BLaER1 treated with 17β-estradiol and CSF1 and Interleukin-3, amounts not matched to agents 10 nM and 100 nM (cell line): ENCODE data around the gene MPL.
"Not testable (repeated sequence)": the region's sequence is repeated elsewhere in the genome, so short reads cannot be mapped to it uniquely, and the experiment has no call there.

Experiments used
- H3K27ac ChIP-seq, 11 experiments: shearing (Covaris generic); formaldehyde crosslinking; 2 replicates each; pipeline ENCODE4 v1.8.1; 2022
- H3K27me3 ChIP-seq, 11 experiments: shearing (Covaris generic); formaldehyde crosslinking; 2 replicates each; pipeline ENCODE4 v1.8.1; 2022
- H3K36me3 ChIP-seq, 11 experiments: shearing (Covaris generic); formaldehyde crosslinking; 2 replicates each; pipeline ENCODE4 v1.8.1; 2022
- H3K4me1 ChIP-seq, 10 experiments: shearing (Covaris generic); formaldehyde crosslinking; 2 replicates each; pipeline ENCODE4 v1.8.1; 2022
- H3K4me2 ChIP-seq, 11 experiments: shearing (Covaris generic); formaldehyde crosslinking; 2 replicates each; pipeline ENCODE4 v1.8.1; 2022
- H3K4me3 ChIP-seq, 10 experiments: shearing (Covaris generic); formaldehyde crosslinking; 2 replicates each; pipeline ENCODE4 v1.8.1; 2022
- H3K9ac ChIP-seq, 11 experiments: shearing (Covaris generic); formaldehyde crosslinking; 2 replicates each; pipeline ENCODE4 v1.8.1; 2022
- H3K9me3 ChIP-seq, 11 experiments: shearing (Covaris generic); formaldehyde crosslinking; replicated peaks in 1 of 11; 2 replicates each; pipeline ENCODE4 v1.8.1; 2022
- H4K20me1 ChIP-seq, 11 experiments: shearing (Covaris generic); formaldehyde crosslinking; 2 replicates each; pipeline ENCODE4 v1.8.1; 2022
- Cebpa-rat ChIP-seq, 11 experiments: shearing (Covaris generic); IDR thresholded peaks; 2 replicates each; pipeline ENCODE4 v1.8.1; 2022

The MPL gene

DNA sequence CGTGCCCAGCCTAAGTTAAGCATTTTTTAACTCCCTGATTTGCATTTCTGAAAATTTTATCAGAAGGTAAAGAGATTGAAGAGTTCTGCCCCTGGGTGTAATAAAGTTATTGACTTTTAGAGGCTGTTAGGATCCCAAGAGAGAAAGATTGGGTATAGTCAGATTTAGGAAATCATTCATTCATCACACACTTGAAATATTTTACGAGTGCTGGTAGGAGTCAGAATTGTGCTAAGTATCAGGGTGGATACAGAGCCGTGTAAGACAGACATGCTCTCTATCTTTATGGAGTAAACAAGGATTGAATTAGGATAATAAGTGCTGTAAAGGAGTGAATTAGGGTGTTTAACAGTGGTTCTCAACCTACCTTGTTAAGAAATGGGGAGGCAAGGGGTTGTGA, 55.1 kb downstream of the MPL start:
- Histone ChIP-seq H3K9me3 (no peaks in the 10 kb centered on the region), H4K20me1 (peaks cover 0 to 42% (median 10%) of the 10 kb centered on the region in 11 experiments; a peak in 11 of 22 replicates), H3K4me2 (no peak overlapping the region), H3K4me3 (no peak overlapping the region), H3K9ac (0 out of 22 replicates have a peak overlapping the region, but pooled peaks of 1 of the 11 experiments have one; percentile 21), H3K27ac (no peak overlapping the region), H3K27me3 (no peaks in the 10 kb centered on the region), H3K4me1 (peaks cover 21 to 27% (median 23%) of the 10 kb centered on the region in 10 experiments), H3K36me3 (peaks cover 24 to 56% (median 39%) of the 10 kb centered on the region in 11 experiments; a peak in 21 of 22 replicates)
- no peak for TF ChIP-seq Cebpa-rat (IDR thresholded peaks at IDR 0.05)

DNA sequence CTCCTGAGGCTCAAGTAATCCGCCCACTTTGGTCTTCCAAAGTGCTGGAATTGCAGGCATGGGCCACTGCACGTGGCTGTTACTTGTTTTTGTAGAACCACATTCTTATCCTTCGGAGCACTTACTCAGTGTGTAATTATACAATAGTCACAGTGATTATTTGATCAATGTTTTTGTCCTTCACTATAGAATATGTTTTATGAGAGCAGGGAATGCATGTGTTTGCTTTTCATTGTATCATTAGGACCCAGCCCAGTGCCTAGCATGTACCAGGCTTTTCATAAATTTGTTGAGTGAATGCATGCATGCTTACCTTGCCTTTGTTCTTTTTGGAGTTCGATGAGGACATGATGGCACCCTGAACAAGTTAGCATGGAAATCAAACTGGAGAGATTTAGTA, 57.9 kb downstream of the MPL start:
- peaks cover 23 to 60% (median 41%) of the 10 kb centered on the region in 11 experiments; a peak in 21 of 22 replicates for H3K36me3 ChIP-seq
- peaks cover 0 to 32% (median 5%) of the 10 kb centered on the region in 11 experiments; a peak in 12 of 22 replicates for H4K20me1 ChIP-seq
- H3K4me1 ChIP-seq = peaks cover 6 to 10% (median 8%) of the 10 kb centered on the region in 10 experiments
- no peak overlapping the region for H3K4me2 ChIP-seq
- H3K4me3 ChIP-seq = no peak overlapping the region
- no peaks in the 10 kb centered on the region for H3K27me3 ChIP-seq
- H3K9me3 ChIP-seq = no peaks in the 10 kb centered on the region
- H3K9ac ChIP-seq = no peak overlapping the region
- no peak overlapping the region for H3K27ac ChIP-seq
- no peak for TF ChIP-seq Cebpa-rat (IDR thresholded peaks at IDR 0.05)

DNA sequence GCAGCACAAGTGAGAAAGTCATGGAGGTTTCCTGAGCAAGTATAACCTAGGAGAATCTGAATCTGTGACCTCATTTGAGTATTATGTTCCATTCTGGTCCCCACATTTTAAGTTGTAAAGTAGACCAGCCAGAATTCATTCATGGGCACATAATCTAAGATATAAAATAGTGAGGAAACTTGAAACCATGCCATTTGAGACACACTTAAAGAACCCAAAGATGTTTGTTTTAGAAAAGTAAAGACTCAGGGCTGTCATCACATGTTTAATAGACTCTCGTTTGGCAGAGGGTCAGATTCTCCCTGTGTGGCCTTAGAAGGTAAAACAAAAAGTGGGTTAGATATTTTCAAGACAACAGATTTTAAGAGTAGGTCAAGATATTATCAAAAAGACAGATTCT, 58.4 kb downstream of the MPL start:
- Histone ChIP-seq H3K27me3 (no peaks in the 10 kb centered on the region), H3K9me3 (no peaks in the 10 kb centered on the region), H3K4me1 (peaks cover under 1 to 5% (median 3%) of the 10 kb centered on the region in 10 experiments; a peak in 19 of 20 replicates), H3K4me2 (no peak overlapping the region), H4K20me1 (peaks cover 0 to 32% (median 5%) of the 10 kb centered on the region in 11 experiments; a peak in 12 of 22 replicates), H3K27ac (no peak overlapping the region), H3K36me3 (peaks cover 23 to 61% (median 43%) of the 10 kb centered on the region in 11 experiments; a peak in 21 of 22 replicates), H3K4me3 (no peak overlapping the region), H3K9ac (no peak overlapping the region)
- no peak for TF ChIP-seq Cebpa-rat (IDR thresholded peaks at IDR 0.05)

- TF ChIP-seq Cebpa-rat (IDR thresholded peaks at IDR 0.05) = no peak
- H3K4me1 ChIP-seq = no peaks in the 10 kb centered on the region
- H3K4me3 ChIP-seq = no peak overlapping the region
- H3K4me2 ChIP-seq = no peak overlapping the region; a peak in 1 of 22 replicates
- H3K9me3 ChIP-seq = no peaks in the 10 kb centered on the region
- H3K36me3 ChIP-seq = peaks cover 30 to 75% (median 53%) of the 10 kb centered on the region in 11 experiments
- no peaks in the 10 kb centered on the region for H3K27me3 ChIP-seq
- H4K20me1 ChIP-seq = peaks cover 0 to 35% (median 11%) of the 10 kb centered on the region in 11 experiments; a peak in 13 of 22 replicates
- no peak overlapping the region for H3K9ac ChIP-seq
- H3K27ac ChIP-seq = no peak overlapping the region
These were observed 60.6 kb downstream of the MPL start for GRCh38 chr1:43398227-43398626.

DNA sequence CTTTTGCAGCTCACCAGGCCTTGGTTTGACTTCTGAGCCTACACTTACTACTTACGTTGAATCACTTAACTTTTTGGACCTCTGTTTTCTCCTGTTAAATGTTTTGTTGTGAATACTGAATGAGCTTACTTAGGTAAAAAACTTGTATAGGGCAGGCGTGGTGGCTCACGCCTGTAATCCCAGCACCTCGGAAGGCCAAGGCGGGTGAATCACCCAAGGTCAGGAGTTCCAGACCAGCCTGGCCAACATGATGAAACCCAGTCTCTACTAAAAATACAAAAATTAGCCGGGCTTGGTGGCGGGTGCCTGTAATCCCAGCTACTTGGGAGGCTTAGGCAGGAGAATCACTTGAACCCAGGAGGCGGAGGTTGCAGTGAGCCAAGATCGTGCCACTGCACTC, 62.8 kb downstream of the MPL start:
- not testable (repeated sequence) for H3K27me3 ChIP-seq, H3K27ac ChIP-seq, H3K4me2 ChIP-seq, H3K9me3 ChIP-seq, H3K4me1 ChIP-seq, H3K9ac ChIP-seq, H3K4me3 ChIP-seq
- Histone ChIP-seq H4K20me1 (peaks cover 0 to 18% (median 8%) of the 10 kb centered on the region in 11 experiments; a peak in 9 of 22 replicates), H3K36me3 (peaks cover 41 to 75% (median 59%) of the 10 kb centered on the region in 11 experiments)

DNA sequence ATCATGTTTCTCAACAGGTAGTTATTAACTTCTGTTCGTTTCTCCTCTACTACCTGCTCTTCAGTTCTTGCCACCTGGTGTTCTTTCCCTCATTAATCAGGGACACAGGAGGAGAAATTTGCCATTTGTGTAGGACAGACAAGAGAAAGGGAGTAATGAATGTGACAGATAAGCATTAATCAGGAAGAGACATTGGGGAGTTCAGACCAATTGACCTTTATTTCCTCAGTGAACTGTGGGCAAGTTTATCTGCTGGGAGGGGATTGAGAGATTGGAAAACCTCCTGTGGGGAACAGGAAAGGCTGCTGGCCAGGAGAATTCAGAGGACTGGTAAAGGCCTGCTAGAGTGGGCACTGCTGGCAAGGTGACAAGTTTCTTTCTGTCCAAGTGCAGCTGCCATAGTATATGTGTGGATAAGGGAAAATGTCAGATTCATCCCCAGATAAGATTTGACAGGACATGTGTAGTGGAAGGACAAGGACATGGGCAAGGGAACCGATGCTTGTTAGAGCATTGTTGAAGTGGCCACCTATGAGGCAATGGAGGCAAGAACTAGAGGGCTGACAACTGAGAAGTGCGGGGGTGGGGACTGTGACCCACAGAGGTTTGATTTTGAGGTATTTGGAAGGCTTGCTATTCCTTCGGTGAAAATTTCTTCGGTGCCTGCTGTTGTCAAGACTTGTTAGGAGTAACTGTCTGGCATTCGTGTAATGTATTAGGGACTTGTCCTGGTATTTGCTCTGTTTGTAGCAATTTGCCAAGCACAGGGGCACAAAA, 64.7 kb downstream of the MPL start:
- Histone ChIP-seq H3K9ac (no peak overlapping the region), H3K4me2 (no peak overlapping the region), H3K27me3 (no peaks in the 10 kb centered on the region), H3K27ac (no peak overlapping the region), H3K4me1 (no peaks in the 10 kb centered on the region), H3K4me3 (no peak overlapping the region), H4K20me1 (peaks cover 0 to 18% (median 4%) of the 10 kb centered on the region in 11 experiments; a peak in 8 of 22 replicates), H3K36me3 (peaks cover 47 to 76% (median 61%) of the 10 kb centered on the region in 11 experiments), H3K9me3 (no peaks in the 10 kb centered on the region)
- TF ChIP-seq Cebpa-rat (IDR thresholded peaks at IDR 0.05) = no peak
